ENCODE results near the gene SLFN11. TPM values are rescaled to one million over a fixed set of nuclear protein-coding genes. Genes with fewer than 3 reads are reported as not detected.

SLFN11 gene
- 0.27 and 0.59 TPM in 2 replicates for polyA plus RNA-seq

GRCh38 chr17:35373534-35373983 lies at the start of gene SLFN11:
SLFN11 (minus strand) TSS chr17:35373621; CDS start chr17:35363807, 9,814 bp downstream.

Other genes starting within 250 kb of the SLFN11 start
- 1.1 and 2.9 TPM in 2 replicates for gene NLE1, start 231.3 kb downstream of the SLFN11 start, polyA plus RNA-seq
- gene UNC45B, start 225.8 kb downstream of the SLFN11 start, polyA plus RNA-seq: not detected in 2 replicates
- not detected in 2 replicates for gene SLC35G3, start 179.2 kb downstream of the SLFN11 start, polyA plus RNA-seq
- gene SLFN5, start 130.5 kb downstream of the SLFN11 start, polyA plus RNA-seq: 1.7 and 3.4 TPM in 2 replicates
- 0.36 TPM in 1 of 2 replicates, not detected in the other for gene SLFN12, start 58.9 kb upstream of the SLFN11 start, polyA plus RNA-seq
- gene SLFN13, start 75.1 kb upstream of the SLFN11 start, polyA plus RNA-seq: not detected in 2 replicates
- not detected in 2 replicates for gene SLFN12L, start 164.1 kb upstream of the SLFN11 start, polyA plus RNA-seq
- not detected in 2 replicates for gene SLFN14, start 187.2 kb upstream of the SLFN11 start, polyA plus RNA-seq
- gene PEX12, start 204.9 kb upstream of the SLFN11 start, polyA plus RNA-seq: 9.9 and 11.2 TPM in 2 replicates
- 269 and 348 TPM in 2 replicates for gene AP2B1, start 213.7 kb upstream of the SLFN11 start, polyA plus RNA-seq